Measurements from ENCODE around the gene FCHO2. TPM values are rescaled to one million over a fixed set of nuclear protein-coding genes. Genes with fewer than 3 reads are reported as not detected.

FCHO2 gene
- total and polyA plus RNA-seq, 10 of the 15 experiments (the other 5 are each of a cell fraction or from before 2014, with no cell fraction given) = 0.05 to 1.4 (median 0.18) TPM

GRCh38 chr5:73019766-73020165 is 63.9 kb downstream of the FCHO2 start:
- ChIA-PET CTCF (no interaction called here), RAD21 (ENCODE audit: unreplicated experiment) (no interaction called here), POLR2A (no interaction called here), SMC1A (ENCODE audit: uncharacterized antibody, unreplicated experiment) (no interaction called here)
- ATAC-seq (no peak), DNase-seq (ENCODE audit: low read depth, low spot score) (no peak), FAIRE-seq (peak; percentile 31)
- TF ChIP-seq CTCF (IDR thresholded peaks at IDR 0.05 in 2 of 3, conservative IDR thresholded peaks at IDR 0.05 in 1 of 3; ENCODE audit: control insufficient read depth in 2 of 3, extremely low read depth in 1 of 3, insufficient read depth in 1 of 3, low read depth in 3 of 3, low read length in 3 of 3) (no peak), PAX5 (IDR thresholded peaks at IDR 0.05; ENCODE audit: borderline replicate concordance, low read depth, low read length) (no peak), KLF5 (IDR thresholded peaks at IDR 0.05; ENCODE audit: partially characterized antibody) (no peak), E2F8 (IDR thresholded peaks at IDR 0.05; ENCODE audit: low read depth, partially characterized antibody) (no peak), IKZF2 (IDR thresholded peaks at IDR 0.05) (no peak), BMI1 (IDR thresholded peaks at IDR 0.05; ENCODE audit: borderline replicate concordance) (no peak), KDM1A (IDR thresholded peaks at IDR 0.05; ENCODE audit: borderline replicate concordance) (no peak), ZNF24 (IDR thresholded peaks at IDR 0.05) (no peak), MAX (IDR thresholded peaks at IDR 0.05; ENCODE audit: low read depth, low read length) (no peak), NFXL1 (IDR thresholded peaks at IDR 0.05; ENCODE audit: borderline replicate concordance) (no peak)
- no peak overlapping the region for H3K9ac ChIP-seq (ENCODE audit: control insufficient read depth, insufficient read depth, low read length)
- H3K27ac ChIP-seq (ENCODE audit: control insufficient read depth, insufficient read depth) = no peak overlapping the region
- H3K9me3 ChIP-seq (replicated peaks; ENCODE audit: control insufficient read depth, insufficient read depth, low read length) = no peaks in the 10 kb centered on the region
- H3K4me1 ChIP-seq (ENCODE audit: control insufficient read depth, insufficient read depth, low read length) = no peaks in the 10 kb centered on the region
- BruUV-seq (replicated peaks) = no TSS peak
- no peaks in the 10 kb centered on the region for H4K20me1 ChIP-seq (ENCODE audit: control insufficient read depth, insufficient read depth)
- H3K36me3 ChIP-seq (ENCODE audit: control insufficient read depth in 2 of 2, insufficient read depth in 2 of 2, low read length in 1 of 2) = no peaks in the 10 kb centered on the region
- no peak overlapping the region for H3K4me3 ChIP-seq
- WGBS (ENCODE audit: insufficient coverage, insufficient replicate concordance, low lambda C conversion rate, missing lambda C conversion rate) = 38% methylated on average over 2 of the region's 2 CpGs
- no peaks in the 10 kb centered on the region for H3K79me2 ChIP-seq (ENCODE audit: control insufficient read depth, insufficient read depth, low read length)
- H3K27me3 ChIP-seq (replicated peaks in 1 of 2; ENCODE audit: control insufficient read depth in 2 of 2, insufficient read depth in 2 of 2, low read length in 1 of 2) = no peaks in the 10 kb centered on the region
- intact Hi-C loops (cut with micrococcal nuclease; ENCODE audit: unreplicated experiment) (no loop called here), in situ Hi-C loops (cut with MboI) (no loop called here)
- no peak overlapping the region for H2AFZ ChIP-seq (ENCODE audit: control insufficient read depth, low read depth, low read length)
- H3K4me2 ChIP-seq (ENCODE audit: control insufficient read depth, insufficient read depth) = no peak overlapping the region

All from GM12878 (cell line).